Cerebellar cortex (tissue), 1 donor: ENCODE measurements around the gene FRMD4A.

Experiments
- DNase-seq: peaks from one replicate; pipeline ENCODE4 v3.0.0-alpha.2; 2015; ENCODE audit warnings: low spot score

Gene FRMD4A

GRCh38 chr10:13701157-13701919 is 629.4 kb downstream of the FRMD4A start:
- DNase-seq = no peak

- DNase-seq = no peak
Measured at GRCh38 chr10:13700473-13701144, 630.1 kb downstream of the FRMD4A start.

- DNase-seq = no peak
Measured at GRCh38 chr10:13699216-13699615, 631.5 kb downstream of the FRMD4A start.

- no peak for DNase-seq
Measured at GRCh38 chr10:13698217-13698616, 632.5 kb downstream of the FRMD4A start.

- DNase-seq = no peak
Measured at GRCh38 chr10:13696071-13696470, 634.7 kb downstream of the FRMD4A start.

- DNase-seq = no peak
Measured at GRCh38 chr10:13695588-13695987, 635.1 kb downstream of the FRMD4A start.

GRCh38 chr10:13693783-13694700 is 636.7 kb downstream of the FRMD4A start:
- DNase-seq = no peak

GRCh38 chr10:13690281-13690825 is 640.4 kb downstream of the FRMD4A start:
- DNase-seq = no peak

GRCh38 chr10:13686331-13686752 is 644.4 kb downstream of the FRMD4A start:
- DNase-seq = no peak

GRCh38 chr10:13685885-13686284 is 644.8 kb downstream of the FRMD4A start:
- no peak for DNase-seq

- DNase-seq = peak; percentile 50
Measured at GRCh38 chr10:13684806-13685482, 645.8 kb downstream of the FRMD4A start.

- DNase-seq = no peak
Measured at GRCh38 chr10:13684252-13684791, 646.4 kb downstream of the FRMD4A start.

- DNase-seq = no peak
Measured at GRCh38 chr10:13683017-13683416, 647.7 kb downstream of the FRMD4A start.

- DNase-seq = no peak
Measured at GRCh38 chr10:13681960-13682359, 648.8 kb downstream of the FRMD4A start.

- DNase-seq = no peak
Measured at GRCh38 chr10:13681528-13681927, 649.2 kb downstream of the FRMD4A start.

GRCh38 chr10:13681095-13681494 is 649.6 kb downstream of the FRMD4A start:
- DNase-seq = no peak

GRCh38 chr10:13678101-13678843 is 652.5 kb downstream of the FRMD4A start:
- DNase-seq = no peak

GRCh38 chr10:13674645-13675588 is 655.8 kb downstream of the FRMD4A start:
- DNase-seq = no peak

GRCh38 chr10:13673156-13673555 is 657.6 kb downstream of the FRMD4A start:
- DNase-seq = no peak
